ENCODE data around the gene ENSA. TPM values are rescaled to one million over a fixed set of nuclear protein-coding genes. Genes with fewer than 3 reads are reported as not detected.

Gene ENSA
- total and polyA plus RNA-seq, 2 experiments from 2014 or later = 114 to 200 TPM

GRCh38 chr1:150576367-150576711, 53.1 kb downstream of the ENSA start:
- no peak for TF ChIP-seq JUNB (IDR thresholded peaks at IDR 0.05; ENCODE audit: unreplicated experiment)
- TF ChIP-seq CTCF (conservative IDR thresholded peaks at IDR 0.05; ENCODE audit: low read depth in 2 of 2) = no peak
- no peak for TF ChIP-seq EZH2phosphoT487 (IDR thresholded peaks at IDR 0.05; ENCODE audit: unreplicated experiment)
- TF ChIP-seq CREB1 (CRISPR knock-in tag; IDR thresholded peaks at IDR 0.05; ENCODE audit: low read depth) = no peak
- TF ChIP-seq, protein P1, sequence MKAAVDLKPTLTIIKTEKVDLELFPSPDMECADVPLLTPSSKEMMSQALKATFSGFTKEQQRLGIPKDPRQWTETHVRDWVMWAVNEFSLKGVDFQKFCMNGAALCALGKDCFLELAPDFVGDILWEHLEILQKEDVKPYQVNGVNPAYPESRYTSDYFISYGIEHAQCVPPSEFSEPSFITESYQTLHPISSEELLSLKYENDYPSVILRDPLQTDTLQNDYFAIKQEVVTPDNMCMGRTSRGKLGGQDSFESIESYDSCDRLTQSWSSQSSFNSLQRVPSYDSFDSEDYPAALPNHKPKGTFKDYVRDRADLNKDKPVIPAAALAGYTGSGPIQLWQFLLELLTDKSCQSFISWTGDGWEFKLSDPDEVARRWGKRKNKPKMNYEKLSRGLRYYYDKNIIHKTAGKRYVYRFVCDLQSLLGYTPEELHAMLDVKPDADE (IDR thresholded peaks at IDR 0.05) = no peak
- TF ChIP-seq, protein P2, sequence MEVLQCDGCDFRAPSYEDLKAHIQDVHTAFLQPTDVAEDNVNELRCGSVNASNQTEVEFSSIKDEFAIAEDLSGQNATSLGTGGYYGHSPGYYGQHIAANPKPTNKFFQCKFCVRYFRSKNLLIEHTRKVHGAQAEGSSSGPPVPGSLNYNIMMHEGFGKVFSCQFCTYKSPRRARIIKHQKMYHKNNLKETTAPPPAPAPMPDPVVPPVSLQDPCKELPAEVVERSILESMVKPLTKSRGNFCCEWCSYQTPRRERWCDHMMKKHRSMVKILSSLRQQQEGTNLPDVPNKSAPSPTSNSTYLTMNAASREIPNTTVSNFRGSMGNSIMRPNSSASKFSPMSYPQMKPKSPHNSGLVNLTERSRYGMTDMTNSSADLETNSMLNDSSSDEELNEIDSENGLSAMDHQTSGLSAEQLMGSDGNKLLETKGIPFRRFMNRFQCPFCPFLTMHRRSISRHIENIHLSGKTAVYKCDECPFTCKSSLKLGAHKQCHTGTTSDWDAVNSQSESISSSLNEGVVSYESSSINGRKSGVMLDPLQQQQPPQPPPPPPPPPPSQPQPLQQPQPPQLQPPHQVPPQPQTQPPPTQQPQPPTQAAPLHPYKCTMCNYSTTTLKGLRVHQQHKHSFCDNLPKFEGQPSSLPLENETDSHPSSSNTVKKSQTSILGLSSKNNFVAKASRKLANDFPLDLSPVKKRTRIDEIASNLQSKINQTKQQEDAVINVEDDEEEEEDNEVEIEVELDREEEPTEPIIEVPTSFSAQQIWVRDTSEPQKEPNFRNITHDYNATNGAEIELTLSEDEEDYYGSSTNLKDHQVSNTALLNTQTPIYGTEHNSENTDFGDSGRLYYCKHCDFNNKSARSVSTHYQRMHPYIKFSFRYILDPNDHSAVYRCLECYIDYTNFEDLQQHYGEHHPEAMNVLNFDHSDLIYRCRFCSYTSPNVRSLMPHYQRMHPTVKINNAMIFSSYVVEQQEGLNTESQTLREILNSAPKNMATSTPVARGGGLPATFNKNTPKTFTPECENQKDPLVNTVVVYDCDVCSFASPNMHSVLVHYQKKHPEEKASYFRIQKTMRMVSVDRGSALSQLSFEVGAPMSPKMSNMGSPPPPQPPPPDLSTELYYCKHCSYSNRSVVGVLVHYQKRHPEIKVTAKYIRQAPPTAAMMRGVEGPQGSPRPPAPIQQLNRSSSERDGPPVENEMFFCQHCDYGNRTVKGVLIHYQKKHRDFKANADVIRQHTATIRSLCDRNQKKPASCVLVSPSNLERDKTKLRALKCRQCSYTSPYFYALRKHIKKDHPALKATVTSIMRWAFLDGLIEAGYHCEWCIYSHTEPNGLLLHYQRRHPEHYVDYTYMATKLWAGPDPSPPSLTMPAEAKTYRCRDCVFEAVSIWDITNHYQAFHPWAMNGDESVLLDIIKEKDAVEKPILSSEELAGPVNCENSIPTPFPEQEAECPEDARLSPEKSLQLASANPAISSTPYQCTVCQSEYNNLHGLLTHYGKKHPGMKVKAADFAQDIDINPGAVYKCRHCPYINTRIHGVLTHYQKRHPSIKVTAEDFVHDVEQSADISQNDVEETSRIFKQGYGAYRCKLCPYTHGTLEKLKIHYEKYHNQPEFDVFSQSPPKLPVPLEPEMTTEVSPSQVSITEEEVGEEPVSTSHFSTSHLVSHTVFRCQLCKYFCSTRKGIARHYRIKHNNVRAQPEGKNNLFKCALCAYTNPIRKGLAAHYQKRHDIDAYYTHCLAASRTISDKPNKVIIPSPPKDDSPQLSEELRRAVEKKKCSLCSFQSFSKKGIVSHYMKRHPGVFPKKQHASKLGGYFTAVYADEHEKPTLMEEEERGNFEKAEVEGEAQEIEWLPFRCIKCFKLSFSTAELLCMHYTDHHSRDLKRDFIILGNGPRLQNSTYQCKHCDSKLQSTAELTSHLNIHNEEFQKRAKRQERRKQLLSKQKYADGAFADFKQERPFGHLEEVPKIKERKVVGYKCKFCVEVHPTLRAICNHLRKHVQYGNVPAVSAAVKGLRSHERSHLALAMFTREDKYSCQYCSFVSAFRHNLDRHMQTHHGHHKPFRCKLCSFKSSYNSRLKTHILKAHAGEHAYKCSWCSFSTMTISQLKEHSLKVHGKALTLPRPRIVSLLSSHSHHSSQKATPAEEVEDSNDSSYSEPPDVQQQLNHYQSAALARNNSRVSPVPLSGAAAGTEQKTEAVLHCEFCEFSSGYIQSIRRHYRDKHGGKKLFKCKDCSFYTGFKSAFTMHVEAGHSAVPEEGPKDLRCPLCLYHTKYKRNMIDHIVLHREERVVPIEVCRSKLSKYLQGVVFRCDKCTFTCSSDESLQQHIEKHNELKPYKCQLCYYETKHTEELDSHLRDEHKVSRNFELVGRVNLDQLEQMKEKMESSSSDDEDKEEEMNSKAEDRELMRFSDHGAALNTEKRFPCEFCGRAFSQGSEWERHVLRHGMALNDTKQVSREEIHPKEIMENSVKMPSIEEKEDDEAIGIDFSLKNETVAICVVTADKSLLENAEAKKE (CRISPR knock-in tag; IDR thresholded peaks at IDR 0.05) = no peak
- TF ChIP-seq REST (IDR thresholded peaks at IDR 0.05; ENCODE audit: unreplicated experiment) = no peak
- TF ChIP-seq ZNF331 (CRISPR knock-in tag; IDR thresholded peaks at IDR 0.05; ENCODE audit: low read depth) = no peak
- no peak for TF ChIP-seq NANOG (IDR thresholded peaks at IDR 0.05; ENCODE audit: borderline replicate concordance)
- TF ChIP-seq ZNF114 (CRISPR knock-in tag; IDR thresholded peaks at IDR 0.05) = no peak
- no peak for TF ChIP-seq EZH2 (IDR thresholded peaks at IDR 0.05; ENCODE audit: low read depth, unreplicated experiment)
- TF ChIP-seq POLR2AphosphoS5 (IDR thresholded peaks at IDR 0.05; ENCODE audit: low read depth) = no peak
- no peak for TF ChIP-seq STAT1 (IDR thresholded peaks at IDR 0.05; ENCODE audit: unreplicated experiment)
- Histone ChIP-seq H3K27me3 (ENCODE audit: insufficient read depth) (no peaks in the 10 kb centered on the region), H3K4me2 (peak overlapping the region; percentile 92), H3K9me2 (ENCODE audit: insufficient read depth) (no peaks in the 10 kb centered on the region), H3K79me2 (replicated peaks; ENCODE audit: insufficient read depth) (peaks cover 83% of the 10 kb centered on the region), H4K20me1 (replicated peaks; ENCODE audit: insufficient read depth) (peaks cover 54% of the 10 kb centered on the region), H3F3A (replicated peaks; ENCODE audit: low read depth) (peaks cover 57% of the 10 kb centered on the region), H3K27ac (ENCODE audit: low read depth) (peak overlapping the region; percentile 100; the same call in 1 of the 2 replicates), H3K4me1 (ENCODE audit: insufficient read depth) (peaks cover 44% of the 10 kb centered on the region), H2AFZ (no peak overlapping the region), H3K4me3 (peak overlapping the region; percentile 96), H3K36me3 (ENCODE audit: insufficient read depth) (peaks cover 58% of the 10 kb centered on the region)
- H3K4me1 Mint-ChIP-seq = peaks cover 50% of the 10 kb centered on the region
- H3K9me3 Mint-ChIP-seq = peaks cover 8% of the 10 kb centered on the region; the same call in 1 of the 3 replicates
- DNase-seq (ENCODE audit: low spot score) = no peak
- peak overlapping the region; percentile 31; the same call in 1 of the 2 replicates for H3K27ac Mint-ChIP-seq
- H3K36me3 Mint-ChIP-seq (ENCODE audit: low read depth) = peaks cover 80% of the 10 kb centered on the region
- no peak for ATAC-seq
- H3K4me3 Mint-ChIP-seq = peak overlapping the region; percentile 99
- H3K27me3 Mint-ChIP-seq (ENCODE audit: insufficient read depth, low read depth, poor library complexity) = peaks cover 47% of the 10 kb centered on the region
